ENCODE data around the gene JPH3. TPM values are rescaled to one million over a fixed set of nuclear protein-coding genes. Genes with fewer than 3 reads are reported as not detected.

The JPH3 gene
- total and polyA plus RNA-seq, 10 donors, result 0.03 TPM; not detected in 9

GRCh38 chr16:87616556-87616955, 14.2 kb downstream of the JPH3 start:
- 72 to 82% (median 81%) methylated on average over 17 of the region's 17 CpGs for WGBS, 5 donors

GRCh38 chr16:87618216-87618615, 15.9 kb downstream of the JPH3 start:
- no peaks in the 10 kb centered on the region for H3K4me1 ChIP-seq
- H3K27me3 ChIP-seq (replicated peaks in 1 of 7), result peaks cover 0 to 76% (median 20%) of the 10 kb centered on the region in 7 donors
- no peak overlapping the region for H3K27ac ChIP-seq
- DNase-seq, result no peak
- TF ChIP-seq POLR2A (IDR thresholded peaks at IDR 0.05), result no peak
- no peak for TF ChIP-seq CTCF (IDR thresholded peaks at IDR 0.05 in 8 of 11, conservative IDR thresholded peaks at IDR 0.05 in 3 of 11)
- no peak for TF ChIP-seq POLR2AphosphoS5 (IDR thresholded peaks at IDR 0.05)
- H3K36me3 ChIP-seq, result no peaks in the 10 kb centered on the region
- no peak overlapping the region for H3K4me3 ChIP-seq
- no peaks in the 10 kb centered on the region for H3K9me3 ChIP-seq
- 77 to 84% (median 80%) methylated on average over 12 of the region's 12 CpGs for WGBS, 5 donors
- intact Hi-C loops (cut with DNase I; ENCODE audit: low total_unique reads), result no loop called here

More at GRCh38 chr16:87616556-87616955, 14.2 kb downstream of the JPH3 start:
- Histone ChIP-seq H3K36me3 (no peaks in the 10 kb centered on the region), H3K4me3 (no peak overlapping the region), H3K9me3 (no peaks in the 10 kb centered on the region), H3K27ac (no peak overlapping the region), H3K27me3 (replicated peaks in 1 of 7) (peaks cover 0 to 67% (median 20%) of the 10 kb centered on the region in 7 donors), H3K4me1 (no peaks in the 10 kb centered on the region)
- intact Hi-C loops (cut with DNase I; ENCODE audit: low total_unique reads), result no loop called here
- TF ChIP-seq POLR2AphosphoS5 (IDR thresholded peaks at IDR 0.05), result no peak
- no peak for TF ChIP-seq POLR2A (IDR thresholded peaks at IDR 0.05)
- no peak for TF ChIP-seq CTCF (IDR thresholded peaks at IDR 0.05 in 8 of 11, conservative IDR thresholded peaks at IDR 0.05 in 3 of 11)
- no peak for DNase-seq

GRCh38 chr16:87619360-87620200, 17.3 kb downstream of the JPH3 start:
- no peak overlapping the region for H3K27ac ChIP-seq
- no peaks in the 10 kb centered on the region for H3K9me3 ChIP-seq
- H3K4me3 ChIP-seq, result no peak overlapping the region
- H3K27me3 ChIP-seq (replicated peaks in 1 of 7), result peaks cover 0 to 80% (median 20%) of the 10 kb centered on the region in 7 donors
- H3K4me1 ChIP-seq, result no peaks in the 10 kb centered on the region
- H3K36me3 ChIP-seq, result no peaks in the 10 kb centered on the region
- intact Hi-C loops (cut with DNase I; ENCODE audit: low total_unique reads), result no loop called here
- TF ChIP-seq POLR2A (IDR thresholded peaks at IDR 0.05), result no peak
- no peak for TF ChIP-seq CTCF (IDR thresholded peaks at IDR 0.05 in 8 of 11, conservative IDR thresholded peaks at IDR 0.05 in 3 of 11)
- TF ChIP-seq POLR2AphosphoS5 (IDR thresholded peaks at IDR 0.05), result no peak
- DNase-seq, result no peak
- WGBS, 5 donors, result 56 to 67% (median 63%) methylated on average over 19 to 26 of the region's 26 CpGs

- no peak overlapping the region for H3K27ac ChIP-seq
- WGBS, 5 donors, result 30 to 39% (median 32%) methylated on average over 5 of the region's 5 CpGs
- H3K27me3 ChIP-seq (replicated peaks in 1 of 7), result peaks cover 0 to 79% (median 20%) of the 10 kb centered on the region in 7 donors
- intact Hi-C loops (cut with DNase I; ENCODE audit: low total_unique reads), result no loop called here
- H3K36me3 ChIP-seq, result no peaks in the 10 kb centered on the region
- no peak overlapping the region for H3K4me3 ChIP-seq
- no peak for DNase-seq
- no peaks in the 10 kb centered on the region for H3K9me3 ChIP-seq
- TF ChIP-seq POLR2A (IDR thresholded peaks at IDR 0.05) (no peak), POLR2AphosphoS5 (IDR thresholded peaks at IDR 0.05) (no peak), CTCF (IDR thresholded peaks at IDR 0.05 in 8 of 11, conservative IDR thresholded peaks at IDR 0.05 in 3 of 11) (no peak)
- no peaks in the 10 kb centered on the region for H3K4me1 ChIP-seq
Measured at GRCh38 chr16:87620201-87620495, 17.8 kb downstream of the JPH3 start.
